SK-N-SH (cell line): ENCODE measurements around the gene DGCR2.

Experiments used
- EP300 ChIP-seq, 2 experiments: IDR thresholded peaks; 2 replicates each; pipeline versions ENCODE4 v1.4.0 to v1.6.1; 2012; ENCODE audit warnings: borderline replicate concordance in 1 of 2, low read depth in 1 of 2, low read length in 1 of 2
- MXI1 ChIP-seq: IDR thresholded peaks from 2 replicates; pipeline ENCODE4 v1.6.1; 2012; ENCODE audit warnings: mild to moderate bottlenecking, low read depth, low read length, improper control_type of control experiment
- RFX5 ChIP-seq: IDR thresholded peaks from 2 replicates; pipeline ENCODE4 v1.6.1; 2012; ENCODE audit warnings: mild to moderate bottlenecking, improper control_type of control experiment, low read length
- SIN3A ChIP-seq: IDR thresholded peaks from 2 replicates; pipeline ENCODE4 v1.6.1; 2012; ENCODE audit warnings: low read depth, mild to moderate bottlenecking, low read length, moderate library complexity, borderline replicate concordance
- TAF1 ChIP-seq: IDR thresholded peaks from 2 replicates; pipeline ENCODE4 v1.6.1; 2012; ENCODE audit warnings: low read depth, mild to moderate bottlenecking, low read length, moderate library complexity, borderline replicate concordance
- TEAD4 ChIP-seq: IDR thresholded peaks from 2 replicates; pipeline ENCODE4 v1.4.0; 2012; ENCODE audit warnings: mild to moderate bottlenecking, borderline replicate concordance; ENCODE audit not compliant: insufficient read depth
- TF ChIP-seq, protein P1 (sequence below): fragments of 200-600 bp; sonication (generic); IDR thresholded peaks from 2 replicates; pipeline ENCODE4 v1.6.1; 2017; ENCODE audit warnings: antibody characterized with exemption, mild to moderate bottlenecking, moderate library complexity
- TF ChIP-seq, protein P2 (sequence below): fragments of 150-350 bp; IDR thresholded peaks from 2 replicates; pipeline ENCODE4 v1.6.1; 2017; ENCODE audit warnings: antibody characterized with exemption, low read length, low read depth, borderline replicate concordance

DNA sequence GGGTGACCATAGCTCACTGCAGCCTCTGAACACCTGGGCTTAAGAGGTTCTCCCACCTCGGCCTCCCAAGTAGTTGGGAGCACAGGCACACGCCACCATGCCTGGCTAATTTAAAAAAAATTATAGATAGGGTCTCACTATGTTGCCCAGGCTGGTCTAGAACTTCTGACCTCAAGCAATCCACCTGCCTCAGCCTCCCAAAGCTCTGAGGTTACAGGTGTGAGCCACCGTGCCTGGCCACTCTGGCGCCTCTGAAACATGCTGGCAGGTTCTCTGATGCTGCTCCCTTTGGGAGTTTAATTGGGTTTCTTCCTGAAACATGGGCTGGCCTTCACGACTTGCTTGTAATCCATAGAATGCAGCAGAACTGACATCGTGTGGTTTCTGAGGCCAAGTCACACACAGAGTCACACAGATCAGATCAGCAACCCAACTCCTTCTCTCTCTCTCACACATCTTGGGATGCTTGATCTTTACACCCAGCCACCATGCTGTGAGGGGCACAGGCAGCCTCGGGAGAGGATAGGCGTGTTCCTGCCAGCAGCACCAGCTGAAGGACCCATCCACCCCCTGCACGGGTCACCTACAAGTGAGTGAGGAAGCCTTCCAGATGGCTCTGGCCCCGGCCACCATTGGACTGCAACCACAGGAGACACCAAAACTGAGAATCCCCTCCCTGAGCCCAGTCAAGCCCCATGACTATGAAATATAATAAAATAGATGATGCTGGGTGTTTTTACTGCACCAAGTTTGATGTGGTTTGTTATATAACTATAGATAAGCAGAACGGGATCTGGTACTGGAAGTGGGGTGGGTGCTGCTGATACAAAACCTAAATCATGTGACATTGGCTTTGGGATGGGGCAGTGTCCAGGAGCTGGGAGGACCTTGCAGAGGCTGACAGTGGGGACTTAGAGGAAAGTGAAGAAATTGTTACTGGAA, 31.0 kb upstream of the DGCR2 start:
- TF ChIP-seq TEAD4 (no peak), EP300 (IDR thresholded peaks at IDR 0.05; ENCODE audit: borderline replicate concordance in 1 of 2, low read depth in 1 of 2, low read length in 1 of 2) (no peak), MXI1 (no peak), TAF1 (no peak), SIN3A (no peak), RFX5 (no peak)
- TF ChIP-seq, protein P1, sequence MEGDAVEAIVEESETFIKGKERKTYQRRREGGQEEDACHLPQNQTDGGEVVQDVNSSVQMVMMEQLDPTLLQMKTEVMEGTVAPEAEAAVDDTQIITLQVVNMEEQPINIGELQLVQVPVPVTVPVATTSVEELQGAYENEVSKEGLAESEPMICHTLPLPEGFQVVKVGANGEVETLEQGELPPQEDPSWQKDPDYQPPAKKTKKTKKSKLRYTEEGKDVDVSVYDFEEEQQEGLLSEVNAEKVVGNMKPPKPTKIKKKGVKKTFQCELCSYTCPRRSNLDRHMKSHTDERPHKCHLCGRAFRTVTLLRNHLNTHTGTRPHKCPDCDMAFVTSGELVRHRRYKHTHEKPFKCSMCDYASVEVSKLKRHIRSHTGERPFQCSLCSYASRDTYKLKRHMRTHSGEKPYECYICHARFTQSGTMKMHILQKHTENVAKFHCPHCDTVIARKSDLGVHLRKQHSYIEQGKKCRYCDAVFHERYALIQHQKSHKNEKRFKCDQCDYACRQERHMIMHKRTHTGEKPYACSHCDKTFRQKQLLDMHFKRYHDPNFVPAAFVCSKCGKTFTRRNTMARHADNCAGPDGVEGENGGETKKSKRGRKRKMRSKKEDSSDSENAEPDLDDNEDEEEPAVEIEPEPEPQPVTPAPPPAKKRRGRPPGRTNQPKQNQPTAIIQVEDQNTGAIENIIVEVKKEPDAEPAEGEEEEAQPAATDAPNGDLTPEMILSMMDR: no peak
- TF ChIP-seq, protein P2, sequence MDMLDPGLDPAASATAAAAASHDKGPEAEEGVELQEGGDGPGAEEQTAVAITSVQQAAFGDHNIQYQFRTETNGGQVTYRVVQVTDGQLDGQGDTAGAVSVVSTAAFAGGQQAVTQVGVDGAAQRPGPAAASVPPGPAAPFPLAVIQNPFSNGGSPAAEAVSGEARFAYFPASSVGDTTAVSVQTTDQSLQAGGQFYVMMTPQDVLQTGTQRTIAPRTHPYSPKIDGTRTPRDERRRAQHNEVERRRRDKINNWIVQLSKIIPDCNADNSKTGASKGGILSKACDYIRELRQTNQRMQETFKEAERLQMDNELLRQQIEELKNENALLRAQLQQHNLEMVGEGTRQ: no peak
